NCI-H2107 treated with DMSO at 0.1 percent for 48 hours (cell line): ENCODE data around the gene ARHGAP6.

Source experiments
- DNase-seq: peaks from one replicate; lab custom pipeline; 2025; ENCODE audit not compliant: unreplicated experiment; lab: John Stamatoyannopoulos, UW

The ARHGAP6 gene

GRCh38 chrX:11429538-11430085 lies 236.1 kb downstream of the ARHGAP6 start:
- no peak for DNase-seq

GRCh38 chrX:11427453-11428071 lies 238.2 kb downstream of the ARHGAP6 start:
- DNase-seq: no peak

GRCh38 chrX:11426712-11427452 lies 238.8 kb downstream of the ARHGAP6 start:
- DNase-seq: no peak

- no peak for DNase-seq
Measured at GRCh38 chrX:11424903-11425674, 240.6 kb downstream of the ARHGAP6 start.

GRCh38 chrX:11423949-11424348 lies 241.8 kb downstream of the ARHGAP6 start:
- DNase-seq: no peak

- no peak for DNase-seq
Measured at GRCh38 chrX:11423362-11423818, 242.3 kb downstream of the ARHGAP6 start.

- DNase-seq: no peak
Measured at GRCh38 chrX:11422525-11422857, 243.2 kb downstream of the ARHGAP6 start.

- DNase-seq: no peak
Measured at GRCh38 chrX:11421805-11422524, 243.8 kb downstream of the ARHGAP6 start.

- DNase-seq: no peak
Measured at GRCh38 chrX:11420851-11421250, 244.9 kb downstream of the ARHGAP6 start.

GRCh38 chrX:11419102-11419501 lies 246.6 kb downstream of the ARHGAP6 start:
- no peak for DNase-seq

GRCh38 chrX:11416600-11416999 lies 249.1 kb downstream of the ARHGAP6 start:
- no peak for DNase-seq

GRCh38 chrX:11414091-11414490 lies 251.6 kb downstream of the ARHGAP6 start:
- no peak for DNase-seq

- no peak for DNase-seq
Measured at GRCh38 chrX:11412715-11413623, 252.8 kb downstream of the ARHGAP6 start.

GRCh38 chrX:11409957-11410356 lies 255.8 kb downstream of the ARHGAP6 start:
- DNase-seq: no peak

- DNase-seq: no peak
Measured at GRCh38 chrX:11408783-11409182, 256.9 kb downstream of the ARHGAP6 start.

GRCh38 chrX:11408109-11408405 lies 257.7 kb downstream of the ARHGAP6 start:
- no peak for DNase-seq

- DNase-seq: no peak
Measured at GRCh38 chrX:11407331-11408108, 258.2 kb downstream of the ARHGAP6 start.

GRCh38 chrX:11406109-11406765 lies 259.5 kb downstream of the ARHGAP6 start:
- DNase-seq: no peak

GRCh38 chrX:11403631-11404030 lies 262.1 kb downstream of the ARHGAP6 start:
- DNase-seq: no peak
